Epithelial cell of esophagus (primary cell): ENCODE data around the gene ATP6V1F.

Experiments
- DNase-seq: peaks from one replicate; pipeline ENCODE4 v3.0.0; 2010; ENCODE audit warnings: low read depth
- H3K4me3 ChIP-seq: 2 replicates; pipeline ENCODE4 v1.5.1; 2011; ENCODE audit warnings: mild to moderate bottlenecking, low read length, control low read depth
- CTCF ChIP-seq: IDR thresholded peaks from 2 replicates; pipeline ENCODE4 v1.5.1; 2011; ENCODE audit warnings: low read depth, mild to moderate bottlenecking, low read length, control low read depth, inconsistent platforms; ENCODE audit not compliant: insufficient read depth; ENCODE audit errors: missing control alignments

Gene ATP6V1F

DNA sequence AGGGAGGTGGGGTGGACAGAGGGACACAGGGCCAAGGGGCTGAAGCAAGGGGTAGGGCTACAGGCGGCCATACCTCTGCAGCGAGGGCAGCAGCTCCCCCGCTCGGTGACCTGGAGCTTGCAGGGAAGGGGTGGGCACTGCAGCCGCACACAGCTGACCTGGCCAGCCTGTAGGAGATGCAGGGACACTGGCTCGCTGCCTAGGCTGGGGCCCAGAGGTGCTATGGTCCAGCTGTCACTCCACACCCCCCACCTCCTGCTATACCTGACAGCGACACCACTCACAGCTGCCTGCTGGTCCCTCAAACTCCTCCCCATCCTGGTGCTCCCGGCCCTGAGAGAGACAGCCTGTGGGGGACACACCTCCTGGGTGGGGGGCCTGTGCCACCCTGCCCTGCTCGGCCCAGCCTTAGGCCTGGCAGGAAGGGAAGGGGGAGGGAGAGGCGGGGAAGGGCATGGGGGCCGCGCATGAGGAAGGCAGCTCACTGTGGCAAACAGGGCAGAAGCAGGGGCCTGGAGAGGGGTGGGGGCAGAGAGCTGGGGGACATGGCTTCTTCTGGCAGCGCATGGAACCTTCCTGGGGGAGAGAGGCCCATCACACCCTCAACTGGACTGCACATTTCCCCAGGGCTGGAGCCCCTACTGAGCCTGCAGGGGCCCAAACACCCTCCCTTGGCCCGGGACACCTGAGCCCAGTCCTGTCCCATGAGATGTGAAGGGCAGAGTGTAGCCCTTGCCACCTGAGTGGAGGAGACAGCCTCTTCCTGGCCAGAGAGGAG is 23.9 kb downstream of the ATP6V1F start:
- DNase-seq = no peak
- no peak overlapping the region for H3K4me3 ChIP-seq
- TF ChIP-seq CTCF = no peak

- no peak overlapping the region for H3K4me3 ChIP-seq
- no peak for DNase-seq
- TF ChIP-seq CTCF = no peak
Observed at GRCh38 chr7:128887169-128888038, 24.7 kb downstream of the ATP6V1F start.

DNA sequence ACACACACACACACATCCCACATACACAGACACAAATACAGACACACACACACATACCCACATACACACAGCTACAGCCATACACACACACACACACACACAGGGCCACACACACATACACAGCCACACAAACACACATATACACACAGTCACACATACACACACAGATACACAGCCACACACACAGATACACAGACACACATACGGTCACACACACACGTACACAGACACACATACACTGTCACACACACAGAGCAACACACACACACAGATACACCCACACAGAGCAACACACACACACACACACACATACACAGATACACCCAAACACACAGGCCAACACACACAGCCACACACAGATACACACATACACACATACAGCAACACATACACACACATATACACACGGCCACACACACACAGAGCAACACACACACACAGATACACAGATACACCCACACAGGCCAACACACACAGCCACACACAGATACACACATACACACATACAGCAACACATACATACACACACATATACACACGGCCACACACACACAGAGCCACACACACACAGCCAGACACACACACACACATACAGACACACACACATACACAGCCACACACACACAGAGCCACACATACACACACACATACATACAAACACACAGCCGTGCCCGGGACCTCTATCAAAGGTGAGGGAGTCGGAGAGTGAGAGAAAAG is 25.5 kb downstream of the ATP6V1F start:
- DNase-seq = no peak
- no peak overlapping the region for H3K4me3 ChIP-seq
- no peak for TF ChIP-seq CTCF

DNA sequence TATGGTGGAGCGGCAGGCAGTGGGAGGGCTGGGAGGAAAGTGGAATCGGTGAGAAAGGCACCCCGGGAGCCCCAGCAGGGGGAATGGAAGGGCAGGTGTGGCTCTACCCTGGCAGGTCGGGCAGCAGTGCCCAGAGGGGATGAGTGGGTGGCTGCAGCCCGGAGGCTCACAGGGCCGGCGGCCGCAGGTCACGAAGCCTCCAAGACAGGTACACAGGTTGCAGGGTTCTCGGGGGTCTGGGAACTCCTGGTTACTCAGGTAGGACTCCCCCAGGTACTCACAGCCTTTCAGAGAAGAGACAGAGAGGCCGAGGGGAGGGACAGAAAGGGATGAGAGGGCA is 26.1 kb downstream of the ATP6V1F start:
- no peak for TF ChIP-seq CTCF
- no peak overlapping the region for H3K4me3 ChIP-seq
- DNase-seq = no peak

DNA sequence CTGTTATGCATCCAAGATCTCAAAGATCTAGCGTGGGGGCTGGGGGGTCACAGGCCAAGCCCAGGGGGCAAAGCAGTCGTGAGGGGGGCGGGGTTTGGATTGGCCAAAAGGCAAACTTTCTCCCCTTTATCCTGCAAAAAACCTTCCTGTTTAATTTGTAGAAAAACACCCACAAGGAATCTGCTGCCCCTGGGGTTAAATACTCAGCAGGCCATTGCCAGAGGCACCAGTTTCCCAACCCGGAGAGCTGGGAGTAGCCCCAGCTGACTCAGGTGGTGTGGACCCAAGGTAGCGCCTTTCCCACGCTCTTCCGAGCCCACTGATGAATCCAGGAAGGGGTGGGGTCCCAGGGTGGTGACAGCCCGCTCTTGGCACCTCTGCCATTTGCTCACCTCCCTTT is 26.5 kb downstream of the ATP6V1F start:
- H3K4me3 ChIP-seq = no peak overlapping the region
- TF ChIP-seq CTCF = no peak
- DNase-seq = peak; percentile 87

GRCh38 chr7:128890306-128891109 is 27.9 kb downstream of the ATP6V1F start:
- TF ChIP-seq CTCF = no peak
- H3K4me3 ChIP-seq = peak overlapping the region; percentile 27

More at GRCh38 chr7:128890306-128891109, 27.9 kb downstream of the ATP6V1F start:
- no peak for DNase-seq
